HG03354 (cell line): ENCODE data around the gene KCNK5.

Experiments
- ATAC-seq: cut with Tn5 transposase; IDR thresholded peaks from one replicate; pipeline ENCODE4 v1.9.1; 2021; ENCODE audit warnings: mild to moderate bottlenecking; ENCODE audit not compliant: unreplicated experiment, poor library complexity, severe bottlenecking

KCNK5 gene

GRCh38 chr6:39152262-39152661 is 77.0 kb downstream of the KCNK5 start:
- ATAC-seq: no peak

GRCh38 chr6:39151211-39151610 is 78.1 kb downstream of the KCNK5 start:
- no peak for ATAC-seq

DNA sequence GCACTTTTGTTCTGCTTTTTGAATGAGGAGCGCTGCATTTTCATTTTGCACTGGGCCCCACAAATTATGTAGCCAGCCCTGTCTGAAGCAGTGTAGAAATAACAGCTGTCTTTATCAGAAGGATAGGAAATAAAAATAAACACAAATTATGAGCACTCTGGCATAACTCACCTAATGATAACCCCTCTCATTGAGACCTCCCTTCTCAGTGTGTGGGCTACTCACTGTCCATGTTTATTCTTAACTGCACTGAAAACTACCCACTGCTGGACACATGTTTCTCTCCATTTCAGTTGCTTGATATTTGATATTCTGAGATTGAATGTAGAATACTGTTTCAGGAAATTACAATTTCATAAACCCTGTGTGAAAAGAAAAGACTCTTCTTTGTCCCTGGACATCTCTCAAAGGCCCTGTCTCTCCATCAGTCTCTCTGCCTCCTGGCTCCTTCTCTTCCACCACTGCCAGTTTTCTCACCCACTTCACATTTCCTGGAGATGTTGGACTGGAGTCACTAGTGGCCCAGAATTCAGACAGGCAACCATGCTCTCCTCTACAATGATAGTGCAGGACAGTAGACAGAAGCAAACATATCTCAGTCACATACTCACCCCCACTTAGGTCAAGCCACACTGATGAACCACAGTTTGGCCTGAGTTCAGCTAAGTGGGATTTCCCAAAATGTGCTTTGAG is 84.6 kb downstream of the KCNK5 start:
- no peak for ATAC-seq

DNA sequence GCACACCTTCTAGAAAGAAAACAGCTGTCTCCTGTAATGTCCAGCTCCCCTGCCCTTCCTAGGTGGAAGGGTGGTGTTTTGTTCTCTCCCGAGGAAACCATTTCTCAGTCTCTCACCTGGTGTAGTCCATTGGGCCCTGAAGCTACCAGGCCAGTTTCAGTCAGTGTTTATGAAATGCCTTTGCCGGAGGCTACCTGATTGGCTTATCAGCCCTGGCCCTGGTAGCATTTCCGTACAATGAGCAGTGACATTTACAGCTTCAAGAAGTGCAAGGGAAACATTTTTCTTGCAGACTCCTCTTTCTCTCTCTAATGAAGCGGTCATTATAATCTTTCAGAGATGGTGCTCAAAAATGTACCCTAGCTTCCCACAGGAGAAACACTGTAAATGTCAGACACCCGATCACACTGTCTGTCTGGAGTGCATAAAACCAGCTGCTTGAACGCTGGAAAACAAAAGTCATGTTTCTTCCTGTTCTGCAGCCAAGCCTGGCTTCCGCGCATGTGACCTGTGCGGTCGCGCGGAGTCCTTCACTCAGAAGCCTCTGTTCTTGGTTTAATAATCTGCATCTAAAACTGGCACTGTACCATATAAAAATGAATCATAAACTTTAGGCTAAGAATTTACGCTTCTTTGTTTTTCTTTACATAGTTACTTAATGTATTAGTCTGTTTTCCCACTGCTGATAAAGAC is 85.9 kb downstream of the KCNK5 start:
- no peak for ATAC-seq

DNA sequence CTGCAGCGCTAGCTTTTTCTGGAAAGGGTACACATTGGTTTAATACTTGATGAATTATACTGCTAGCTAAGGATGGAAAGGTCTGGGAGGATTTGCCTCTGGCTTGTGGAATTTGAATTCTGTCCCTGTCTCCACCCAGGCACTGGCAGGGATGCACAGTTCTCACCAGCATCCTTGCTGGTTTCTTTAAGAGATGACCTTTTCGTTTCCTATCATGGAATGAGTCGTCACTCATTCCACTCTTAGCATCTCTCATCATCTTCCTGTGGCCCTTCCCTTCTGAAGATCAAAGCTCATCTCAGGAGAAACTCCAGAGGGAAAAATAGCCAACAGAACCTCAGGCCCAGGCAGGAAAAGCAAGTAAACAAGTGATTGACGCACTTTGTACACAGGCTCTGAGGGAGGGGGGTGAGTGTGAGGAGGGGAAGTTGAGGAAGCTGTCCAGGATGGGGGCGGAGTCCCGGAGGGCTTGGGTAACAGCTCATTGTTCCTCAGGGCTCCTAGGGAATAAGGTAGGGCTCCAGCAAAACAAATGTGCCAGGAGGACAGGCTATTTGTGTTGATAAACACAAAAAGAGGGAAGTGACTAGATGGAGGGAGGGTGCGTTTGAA is 88.6 kb downstream of the KCNK5 start:
- no peak for ATAC-seq
